GM23248 (cell line): Measurements from ENCODE around the gene CTTNBP2.

Source experiments
- EZH2 ChIP-seq: fragments of 200-600 bp; sonication (generic); IDR thresholded peaks from 2 replicates; pipeline ENCODE4 v1.6.1; 2018; ENCODE audit warnings: antibody characterized with exemption, mild to moderate bottlenecking; ENCODE audit not compliant: insufficient read depth, poor library complexity, severe bottlenecking
- EZH2phosphoT487 ChIP-seq: fragments of 200-600 bp; sonication (generic); IDR thresholded peaks from 2 replicates; pipeline ENCODE4 v1.6.1; 2018; ENCODE audit warnings: antibody characterized with exemption, moderate library complexity, mild to moderate bottlenecking, low read depth; ENCODE audit not compliant: insufficient read depth

DNA sequence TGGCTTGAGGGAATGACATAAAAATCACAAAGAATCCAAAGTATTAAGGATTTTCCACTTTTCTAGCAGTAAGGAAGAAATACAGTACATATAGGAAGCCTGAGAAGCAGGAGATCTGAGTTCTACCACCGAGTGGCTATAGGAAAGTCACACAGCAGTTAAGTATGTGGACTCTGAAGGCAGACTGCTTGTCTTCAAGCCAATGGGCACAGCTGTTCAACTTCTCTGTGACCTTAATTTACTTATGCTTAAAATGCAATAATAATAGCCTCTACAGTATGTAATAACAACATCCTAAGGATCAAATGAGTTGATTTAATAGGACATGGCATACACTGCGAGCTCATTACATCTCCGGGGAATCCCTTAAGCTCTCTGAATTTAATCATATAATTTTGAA, 68.0 kb downstream of the CTTNBP2 start:
- no peak for TF ChIP-seq EZH2
- no peak for TF ChIP-seq EZH2phosphoT487
